ENCODE data around the gene ZNF624.
"Not testable (repeated sequence)": the region's sequence is repeated elsewhere in the genome, so short reads cannot be mapped to it uniquely, and the experiment has no call there.

GRCh38 chr17:16686019-16686418 is 32.4 kb upstream of the ZNF624 start:
- TF ChIP-seq CTCF (IDR thresholded peaks at IDR 0.05; ENCODE audit: insufficient read depth, low read length, poor library complexity, severe bottlenecking); EZH2phosphoT487 (conservative IDR thresholded peaks at IDR 0.05; ENCODE audit: low read length): not testable (repeated sequence)
